ENCODE measurements around the gene ZNF584.
A peak's percentile ranks its signal among the peaks of the same experiment; 100 is the strongest.

The ZNF584 gene

GRCh38 chr19:58409010-58409790 lies 751 bp downstream of the ZNF584 start:
- peak overlapping the region; percentile 69 for H3K4me3 ChIP-seq (ENCODE audit: low read depth, low read length)
- H3K36me3 ChIP-seq = peaks cover 6% of the 10 kb centered on the region
- TF ChIP-seq, protein P1, sequence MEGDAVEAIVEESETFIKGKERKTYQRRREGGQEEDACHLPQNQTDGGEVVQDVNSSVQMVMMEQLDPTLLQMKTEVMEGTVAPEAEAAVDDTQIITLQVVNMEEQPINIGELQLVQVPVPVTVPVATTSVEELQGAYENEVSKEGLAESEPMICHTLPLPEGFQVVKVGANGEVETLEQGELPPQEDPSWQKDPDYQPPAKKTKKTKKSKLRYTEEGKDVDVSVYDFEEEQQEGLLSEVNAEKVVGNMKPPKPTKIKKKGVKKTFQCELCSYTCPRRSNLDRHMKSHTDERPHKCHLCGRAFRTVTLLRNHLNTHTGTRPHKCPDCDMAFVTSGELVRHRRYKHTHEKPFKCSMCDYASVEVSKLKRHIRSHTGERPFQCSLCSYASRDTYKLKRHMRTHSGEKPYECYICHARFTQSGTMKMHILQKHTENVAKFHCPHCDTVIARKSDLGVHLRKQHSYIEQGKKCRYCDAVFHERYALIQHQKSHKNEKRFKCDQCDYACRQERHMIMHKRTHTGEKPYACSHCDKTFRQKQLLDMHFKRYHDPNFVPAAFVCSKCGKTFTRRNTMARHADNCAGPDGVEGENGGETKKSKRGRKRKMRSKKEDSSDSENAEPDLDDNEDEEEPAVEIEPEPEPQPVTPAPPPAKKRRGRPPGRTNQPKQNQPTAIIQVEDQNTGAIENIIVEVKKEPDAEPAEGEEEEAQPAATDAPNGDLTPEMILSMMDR (IDR thresholded peaks at IDR 0.05; ENCODE audit: low read depth, low read length) = no peak
- peak; percentile 42 for DNase-seq
- no peaks in the 10 kb centered on the region for H3K9me3 ChIP-seq (ENCODE audit: severe bottlenecking)
- peak overlapping the region; percentile 49 for H3K27ac ChIP-seq
- no peaks in the 10 kb centered on the region for H3K27me3 ChIP-seq (ENCODE audit: insufficient read depth, low read depth, severe bottlenecking)

DNA sequence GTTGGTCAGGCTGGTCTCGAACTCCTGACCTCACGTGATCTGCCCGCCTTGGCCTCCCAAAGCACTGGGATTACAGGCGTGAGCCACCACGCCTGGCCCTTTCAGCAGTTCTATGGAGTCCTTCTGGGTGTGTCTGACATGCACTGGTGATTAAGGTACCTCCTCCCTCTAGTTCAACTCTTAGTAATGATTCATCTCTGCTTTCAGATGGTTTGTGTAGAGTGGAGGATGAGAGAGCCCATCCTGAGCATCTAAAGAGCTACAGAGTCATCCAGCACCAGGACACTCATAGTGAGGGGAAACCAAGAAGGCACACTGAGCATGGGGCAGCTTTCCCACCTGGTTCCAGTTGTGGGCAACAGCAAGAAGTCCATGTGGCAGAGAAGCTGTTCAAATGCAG lies 8.2 kb downstream of the ZNF584 start:
- Histone ChIP-seq H3K36me3 (peaks cover 45% of the 10 kb centered on the region), H3K27me3 (ENCODE audit: insufficient read depth, low read depth, severe bottlenecking) (no peaks in the 10 kb centered on the region), H3K4me3 (ENCODE audit: low read depth, low read length) (no peak overlapping the region), H3K9me3 (ENCODE audit: severe bottlenecking) (no peaks in the 10 kb centered on the region), H3K27ac (no peak overlapping the region)
- DNase-seq = no peak
- TF ChIP-seq, protein P1 (IDR thresholded peaks at IDR 0.05; ENCODE audit: low read depth, low read length) = no peak

- peaks cover 45% of the 10 kb centered on the region for H3K36me3 ChIP-seq
- no peaks in the 10 kb centered on the region for H3K9me3 ChIP-seq (ENCODE audit: severe bottlenecking)
- no peak overlapping the region for H3K27ac ChIP-seq
- no peaks in the 10 kb centered on the region for H3K27me3 ChIP-seq (ENCODE audit: insufficient read depth, low read depth, severe bottlenecking)
- H3K4me3 ChIP-seq (ENCODE audit: low read depth, low read length) = no peak overlapping the region
- no peak for DNase-seq
- TF ChIP-seq, protein P1 (IDR thresholded peaks at IDR 0.05; ENCODE audit: low read depth, low read length) = no peak
These were observed 8.6 kb downstream of the ZNF584 start for GRCh38 chr19:58417071-58417470.

GRCh38 chr19:58428617-58429016 lies 20.2 kb downstream of the ZNF584 start:
- peaks cover 51% of the 10 kb centered on the region for H3K36me3 ChIP-seq
- DNase-seq = no peak
- no peak overlapping the region for H3K27ac ChIP-seq
- H3K9me3 ChIP-seq (ENCODE audit: severe bottlenecking) = peaks cover 47% of the 10 kb centered on the region
- H3K4me3 ChIP-seq (ENCODE audit: low read depth, low read length) = no peak overlapping the region
- TF ChIP-seq, protein P1 (IDR thresholded peaks at IDR 0.05; ENCODE audit: low read depth, low read length) = no peak
- H3K27me3 ChIP-seq (ENCODE audit: insufficient read depth, low read depth, severe bottlenecking) = no peaks in the 10 kb centered on the region

- Histone ChIP-seq H3K27me3 (ENCODE audit: insufficient read depth, low read depth, severe bottlenecking) (no peaks in the 10 kb centered on the region), H3K36me3 (peaks cover 63% of the 10 kb centered on the region), H3K27ac (no peak overlapping the region), H3K4me3 (ENCODE audit: low read depth, low read length) (no peak overlapping the region), H3K9me3 (ENCODE audit: severe bottlenecking) (peaks cover 56% of the 10 kb centered on the region)
- TF ChIP-seq, protein P1 (IDR thresholded peaks at IDR 0.05; ENCODE audit: low read depth, low read length) = no peak
- no peak for DNase-seq
These were observed 21.3 kb downstream of the ZNF584 start for GRCh38 chr19:58429745-58430144.

DNA sequence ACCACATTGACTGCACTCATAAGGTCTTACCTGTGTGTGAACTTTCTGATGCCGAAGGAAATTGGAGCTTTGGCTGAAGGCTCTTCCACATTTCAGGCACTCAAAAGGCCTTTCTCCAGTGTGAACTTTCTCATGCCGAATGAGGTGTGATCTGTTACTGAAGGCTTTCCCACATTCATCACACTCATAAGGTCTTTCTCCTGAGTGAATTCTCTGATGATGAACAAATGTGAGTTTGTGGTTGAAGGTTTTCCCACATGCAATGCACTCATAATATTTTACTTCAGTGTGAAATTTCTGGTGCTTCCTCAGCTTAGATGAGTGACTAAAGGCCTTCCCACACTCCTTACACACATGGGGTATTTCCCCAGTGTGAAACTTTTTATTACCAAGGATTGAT lies 25.8 kb downstream of the ZNF584 start:
- H3K27me3 ChIP-seq (ENCODE audit: insufficient read depth, low read depth, severe bottlenecking) = no peaks in the 10 kb centered on the region
- H3K9me3 ChIP-seq (ENCODE audit: severe bottlenecking) = peaks cover 59% of the 10 kb centered on the region
- no peak overlapping the region for H3K4me3 ChIP-seq (ENCODE audit: low read depth, low read length)
- TF ChIP-seq, protein P1 (IDR thresholded peaks at IDR 0.05; ENCODE audit: low read depth, low read length) = no peak
- no peak for DNase-seq
- H3K27ac ChIP-seq = no peak overlapping the region
- peaks cover 87% of the 10 kb centered on the region for H3K36me3 ChIP-seq

Measured in WERI-Rb-1 (cell line).